ENCODE data around the gene AADACL3.

AADACL3 gene

GRCh38 chr1:12678820-12679219 is 37.1 kb upstream of the AADACL3 start:
- no peak overlapping the region for H3K4me3 ChIP-seq (ENCODE audit: low read length)
- no peaks in the 10 kb centered on the region for H3K4me1 ChIP-seq (ENCODE audit: low read length)
- no peak overlapping the region for H3K4me2 ChIP-seq (ENCODE audit: low read depth, low read length)
- H3K36me3 ChIP-seq (replicated peaks; ENCODE audit: insufficient read depth, low read length): no peaks in the 10 kb centered on the region
- H3K27me3 ChIP-seq (replicated peaks; ENCODE audit: insufficient read depth, low read length): no peaks in the 10 kb centered on the region
- no peaks in the 10 kb centered on the region for H3F3A ChIP-seq (ENCODE audit: insufficient read depth, low read length)
- no peak overlapping the region for H2AFZ ChIP-seq (ENCODE audit: low read length)
- no peak overlapping the region for H3K27ac ChIP-seq (ENCODE audit: low read length)
- TF ChIP-seq EZH2phosphoT487 (IDR thresholded peaks at IDR 0.05; ENCODE audit: low read length): no peak
- TF ChIP-seq CTCF (IDR thresholded peaks at IDR 0.05; ENCODE audit: low read length): no peak
- no peak for TF ChIP-seq EZH2 (optimal IDR thresholded peaks at IDR 0.05; ENCODE audit: low read depth, low read length)
- H3K9me3 ChIP-seq (replicated peaks; ENCODE audit: insufficient read depth, low read length): no peaks in the 10 kb centered on the region
- H3K9ac ChIP-seq (ENCODE audit: low read length): no peak overlapping the region
- no peaks in the 10 kb centered on the region for H4K20me1 ChIP-seq (ENCODE audit: insufficient read depth, low read length)
- H3K79me2 ChIP-seq (ENCODE audit: low read length): no peaks in the 10 kb centered on the region
- no peaks in the 10 kb centered on the region for H3K9me2 ChIP-seq (replicated peaks; ENCODE audit: insufficient read depth, low read length)
- no peak for DNase-seq

DNA sequence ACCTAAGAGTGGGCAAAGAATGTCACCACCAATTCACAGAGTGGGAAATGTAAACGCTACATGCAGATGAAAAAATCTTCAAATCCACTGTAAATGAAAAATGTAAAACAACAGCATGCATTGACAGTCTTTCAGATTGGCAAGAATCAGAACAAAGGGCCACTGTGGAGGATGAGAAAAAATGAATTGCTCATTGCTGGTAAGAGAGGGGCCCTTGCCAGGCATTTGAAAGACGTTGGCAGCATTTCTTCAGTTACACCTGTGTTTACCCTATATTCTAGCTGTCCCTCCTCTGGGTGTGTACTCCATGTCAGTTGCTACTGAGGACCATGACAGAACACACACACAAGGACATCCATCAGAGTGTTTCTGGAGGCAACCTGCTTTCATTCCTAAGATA is 25.8 kb upstream of the AADACL3 start:
- Histone ChIP-seq H2AFZ (ENCODE audit: low read length) (no peak overlapping the region), H3K9me3 (replicated peaks; ENCODE audit: insufficient read depth, low read length) (no peaks in the 10 kb centered on the region), H3K9ac (ENCODE audit: low read length) (no peak overlapping the region)

GRCh38 chr1:12692967-12693782 is 22.7 kb upstream of the AADACL3 start:
- H3K4me2 ChIP-seq (ENCODE audit: low read depth, low read length): no peak overlapping the region
- H3K9me2 ChIP-seq (replicated peaks; ENCODE audit: insufficient read depth, low read length): no peaks in the 10 kb centered on the region
- H3K36me3 ChIP-seq (replicated peaks; ENCODE audit: insufficient read depth, low read length): no peaks in the 10 kb centered on the region
- TF ChIP-seq EZH2phosphoT487 (IDR thresholded peaks at IDR 0.05; ENCODE audit: low read length) (no peak), CTCF (IDR thresholded peaks at IDR 0.05; ENCODE audit: low read length) (no peak), EZH2 (optimal IDR thresholded peaks at IDR 0.05; ENCODE audit: low read depth, low read length) (no peak)
- H3K79me2 ChIP-seq (ENCODE audit: low read length): no peaks in the 10 kb centered on the region
- peaks cover 6% of the 10 kb centered on the region; the same call in 1 of the 2 replicates for H3K27me3 ChIP-seq (replicated peaks; ENCODE audit: insufficient read depth, low read length)
- no peak overlapping the region for H2AFZ ChIP-seq (ENCODE audit: low read length)
- H3K4me3 ChIP-seq (ENCODE audit: low read length): no peak overlapping the region
- no peak overlapping the region for H3K27ac ChIP-seq (ENCODE audit: low read length)
- no peak for DNase-seq
- no peaks in the 10 kb centered on the region for H3K9me3 ChIP-seq (replicated peaks; ENCODE audit: insufficient read depth, low read length)
- no peaks in the 10 kb centered on the region for H4K20me1 ChIP-seq (ENCODE audit: insufficient read depth, low read length)
- H3K9ac ChIP-seq (ENCODE audit: low read length): no peak overlapping the region
- H3K4me1 ChIP-seq (ENCODE audit: low read length): no peaks in the 10 kb centered on the region
- no peaks in the 10 kb centered on the region for H3F3A ChIP-seq (ENCODE audit: insufficient read depth, low read length)

More for the DNA sequence above, 25.8 kb upstream of the AADACL3 start:
- Histone ChIP-seq H3K36me3 (replicated peaks; ENCODE audit: insufficient read depth, low read length) (no peaks in the 10 kb centered on the region), H3F3A (ENCODE audit: insufficient read depth, low read length) (no peaks in the 10 kb centered on the region), H3K79me2 (ENCODE audit: low read length) (no peaks in the 10 kb centered on the region), H4K20me1 (ENCODE audit: insufficient read depth, low read length) (no peaks in the 10 kb centered on the region), H3K9me2 (replicated peaks; ENCODE audit: insufficient read depth, low read length) (no peaks in the 10 kb centered on the region), H3K4me3 (ENCODE audit: low read length) (no peak overlapping the region), H3K4me1 (ENCODE audit: low read length) (no peaks in the 10 kb centered on the region), H3K27me3 (replicated peaks; ENCODE audit: insufficient read depth, low read length) (peaks cover 6% of the 10 kb centered on the region; the same call in 1 of the 2 replicates), H3K4me2 (ENCODE audit: low read depth, low read length) (no peak overlapping the region), H3K27ac (ENCODE audit: low read length) (no peak overlapping the region)
- TF ChIP-seq EZH2phosphoT487 (IDR thresholded peaks at IDR 0.05; ENCODE audit: low read length) (no peak), CTCF (IDR thresholded peaks at IDR 0.05; ENCODE audit: low read length) (no peak), EZH2 (optimal IDR thresholded peaks at IDR 0.05; ENCODE audit: low read depth, low read length) (no peak)
- no peak for DNase-seq

All from MM.1S (cell line).